GM12892 (cell line): ENCODE measurements around the gene SMPDL3B.

ENCODE experiments used
- POLR2A ChIP-seq: IDR thresholded peaks from 2 replicates; pipeline ENCODE4 v1.6.1; 2011; ENCODE audit warnings: low read depth, low read length, control low read depth
- POLR2AphosphoS5 ChIP-seq: IDR thresholded peaks from 2 replicates; pipeline ENCODE4 v1.6.1; 2011; ENCODE audit warnings: low read depth, low read length, control low read depth
- TAF1 ChIP-seq: IDR thresholded peaks from 2 replicates; pipeline ENCODE4 v1.6.1; 2011; ENCODE audit warnings: low read depth, mild to moderate bottlenecking, control low read depth, low read length, borderline replicate concordance

GRCh38 chr1:27999055-27999454, 64.3 kb downstream of the SMPDL3B start:
- TF ChIP-seq POLR2A (no peak), POLR2AphosphoS5 (no peak), TAF1 (no peak)
